Ectodermal cell (in vitro differentiated cells): ENCODE measurements around the gene SORL1-AS1.

Experiments
- H3K27ac ChIP-seq: 2 replicates; pipeline ENCODE4 v1.7.0; 2013; ENCODE audit warnings: mild to moderate bottlenecking, low read depth, low read length; ENCODE audit not compliant: insufficient read depth, poor library complexity, severe bottlenecking
- H3K27me3 ChIP-seq: 2 replicates; pipeline ENCODE4 v1.7.0; 2013; ENCODE audit warnings: mild to moderate bottlenecking, low read length; ENCODE audit not compliant: insufficient read depth, control insufficient read depth, poor library complexity, severe bottlenecking
- H3K36me3 ChIP-seq: one replicate; pipeline ENCODE4 v1.7.0; 2013; ENCODE audit warnings: low read length; ENCODE audit not compliant: control insufficient read depth, insufficient read depth
- H3K4me1 ChIP-seq: one replicate; pipeline ENCODE4 v1.7.0; 2013; ENCODE audit warnings: low read length; ENCODE audit not compliant: control insufficient read depth, insufficient read depth
- H3K4me3 ChIP-seq: 2 replicates; pipeline ENCODE4 v1.7.0; 2013; ENCODE audit warnings: low read depth, low read length, control low read depth; ENCODE audit not compliant: insufficient read depth
- H3K9me3 ChIP-seq: 2 replicates; pipeline ENCODE4 v1.7.0; 2013; ENCODE audit warnings: mild to moderate bottlenecking, low read length, moderate library complexity; ENCODE audit not compliant: control insufficient read depth
- WGBS, 2 experiments: methylation state at CpG; one replicate each; pipeline ENCODE4 v1.1.7; 2013; ENCODE audit warnings: missing lambda C conversion rate in 2 of 2; 5-methylcytosine and 5-hydroxymethylcytosine counted together

The SORL1-AS1 gene

DNA sequence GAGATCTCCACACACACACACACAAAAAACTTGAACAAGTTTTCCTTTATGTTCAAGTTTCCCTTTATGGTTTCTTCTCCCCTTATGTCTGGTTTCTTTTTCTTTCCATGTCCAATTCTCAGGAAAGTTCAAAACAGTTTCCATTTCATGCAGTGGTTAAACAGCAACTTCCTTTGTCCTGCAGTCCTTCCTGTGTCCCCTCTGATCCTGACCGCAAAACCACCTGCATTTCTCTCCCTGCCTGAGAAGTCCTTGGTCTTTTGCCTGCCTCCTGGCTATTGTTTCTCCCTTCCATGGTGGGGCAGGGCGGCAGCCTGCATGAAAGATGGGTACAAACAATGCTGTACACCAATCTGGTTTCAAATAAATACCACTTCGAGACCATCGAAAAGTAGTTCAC, 58.9 kb downstream of the SORL1-AS1 start:
- Histone ChIP-seq H3K27ac (no peak overlapping the region), H3K27me3 (no peaks in the 10 kb centered on the region), H3K9me3 (no peaks in the 10 kb centered on the region), H3K4me3 (no peak overlapping the region), H3K36me3 (no peaks in the 10 kb centered on the region), H3K4me1 (peaks cover 12% of the 10 kb centered on the region)
- WGBS, 2 experiments: 94 to 95% methylated on average over 4 of the region's 4 CpGs

GRCh38 chr11:121391914-121392313, 60.9 kb downstream of the SORL1-AS1 start:
- WGBS, 2 experiments: 93 to 96% methylated on average over 6 to 7 of the region's 7 CpGs
- peaks cover 12% of the 10 kb centered on the region for H3K4me1 ChIP-seq
- no peaks in the 10 kb centered on the region for H3K9me3 ChIP-seq
- H3K4me3 ChIP-seq: no peak overlapping the region
- H3K27ac ChIP-seq: no peak overlapping the region
- no peaks in the 10 kb centered on the region for H3K27me3 ChIP-seq
- H3K36me3 ChIP-seq: no peaks in the 10 kb centered on the region

DNA sequence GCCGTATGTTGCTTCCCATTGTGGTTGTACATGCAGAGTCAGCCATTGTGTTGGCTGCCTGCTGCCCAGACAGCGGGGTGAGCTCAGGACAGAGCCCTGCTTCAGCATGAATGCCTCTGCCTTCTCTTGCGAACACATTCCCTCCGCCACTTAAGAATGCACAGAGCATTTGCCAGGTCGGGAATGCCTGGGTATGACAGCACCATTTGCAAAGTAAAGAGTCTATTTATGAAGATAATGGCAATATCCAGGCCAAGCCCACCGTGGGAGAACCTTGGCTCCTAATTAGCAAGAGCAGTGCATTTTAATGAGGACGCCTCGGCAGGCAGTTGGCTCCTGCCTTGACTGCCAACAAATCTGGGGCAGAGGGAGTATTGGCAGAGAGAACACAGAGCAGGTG, 63.1 kb downstream of the SORL1-AS1 start:
- no peaks in the 10 kb centered on the region for H3K27me3 ChIP-seq
- peaks cover 12% of the 10 kb centered on the region for H3K4me1 ChIP-seq
- no peak overlapping the region for H3K4me3 ChIP-seq
- no peaks in the 10 kb centered on the region for H3K9me3 ChIP-seq
- H3K27ac ChIP-seq: no peak overlapping the region
- H3K36me3 ChIP-seq: no peaks in the 10 kb centered on the region
- 11 to 16% methylated on average over 8 of the region's 8 CpGs for WGBS, 2 experiments
